ACHN (cell line): Measurements from ENCODE around the gene IKBKE.

Experiments
- DNase-seq: peaks from one replicate; pipeline ENCODE4 v3.0.0-alpha.2; 2015
- in situ Hi-C: cut with HindIII; loops from 2 replicates; pipeline ENCODE4 v1.10.0; 2017; ENCODE audit warnings: low sequenced_read_pairs, low pct_ligation_motif_present, low pct_unique_long_range_greater_than_20kb

IKBKE gene

DNA sequence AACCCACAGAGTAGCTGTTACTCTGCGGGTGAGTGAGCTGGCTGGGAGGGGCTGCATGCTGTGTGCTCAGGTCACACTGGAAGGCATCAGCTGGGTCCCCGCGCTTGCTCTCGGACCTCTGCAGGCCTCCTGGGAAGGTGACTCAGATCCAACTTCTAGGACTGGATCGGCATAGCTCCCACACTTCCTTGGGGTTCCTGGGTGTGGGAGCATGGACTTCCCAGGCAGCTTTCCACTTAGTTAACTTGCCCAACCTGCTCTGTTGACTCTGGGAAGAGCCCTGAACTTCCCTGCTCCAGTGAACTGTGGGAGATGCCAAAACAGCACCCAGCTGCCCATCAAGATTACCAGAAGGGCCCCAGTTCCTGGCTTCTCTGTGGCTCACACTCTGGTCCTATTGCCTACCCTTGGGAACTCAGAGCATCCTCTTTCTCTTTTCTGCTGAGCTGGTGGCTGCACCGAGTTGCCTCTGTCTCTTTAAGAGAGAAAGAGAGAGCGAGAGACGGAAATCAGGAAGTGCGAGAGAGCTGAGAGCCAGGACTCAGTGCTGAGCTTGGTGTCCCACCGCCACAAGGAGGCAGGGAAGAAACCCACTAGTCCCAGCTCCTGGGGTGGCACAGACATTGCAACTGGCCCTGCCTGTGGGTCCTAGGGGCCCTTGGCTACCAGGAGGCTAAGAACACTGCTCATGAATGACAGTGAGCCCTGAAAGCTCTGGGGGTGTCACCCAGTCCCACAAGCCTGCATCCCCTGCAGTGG lies at the start of gene IKBKE:
TSS of gene IKBKE (plus strand) at position 544 of the 759 bp plus-strand sequence. CDS start 2,752 bp downstream, outside the sequence.
- in situ Hi-C loops: no loop called here
- peak; percentile 85 for DNase-seq

DNA sequence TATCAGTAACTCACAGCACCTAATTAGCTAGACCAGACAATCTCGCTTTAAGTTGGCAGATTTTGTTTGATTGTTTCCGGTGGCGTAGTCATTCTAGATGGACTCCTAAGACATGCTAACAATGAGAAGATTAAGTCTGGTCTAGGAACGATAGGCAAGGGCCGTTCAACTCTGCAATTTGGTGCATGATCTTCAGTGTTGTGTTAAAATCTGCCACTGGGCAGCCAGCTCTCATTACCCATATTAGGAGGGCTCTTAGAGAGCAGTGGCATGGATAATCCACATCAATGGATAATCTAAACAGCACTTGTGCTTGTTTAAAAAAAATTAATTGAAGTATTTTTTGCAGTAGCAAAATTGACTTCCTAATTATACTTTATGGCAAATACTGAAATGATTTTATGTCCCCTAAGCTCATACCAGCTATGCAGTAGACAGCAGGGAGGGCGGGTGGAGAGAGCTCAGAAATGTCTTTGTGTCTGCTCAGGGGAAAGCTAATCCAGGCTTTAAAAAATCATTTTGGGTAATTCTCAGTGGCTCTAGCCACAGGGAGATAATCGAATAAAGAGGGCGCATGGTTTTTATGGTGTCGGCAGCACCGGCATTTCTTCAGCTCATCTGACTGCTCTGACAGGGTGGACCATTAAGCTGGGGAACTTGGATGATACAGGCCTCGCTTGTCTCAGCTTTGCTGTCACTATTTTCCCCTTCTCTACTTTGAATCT lies 48.5 kb upstream of the IKBKE start:
- DNase-seq: no peak

DNA sequence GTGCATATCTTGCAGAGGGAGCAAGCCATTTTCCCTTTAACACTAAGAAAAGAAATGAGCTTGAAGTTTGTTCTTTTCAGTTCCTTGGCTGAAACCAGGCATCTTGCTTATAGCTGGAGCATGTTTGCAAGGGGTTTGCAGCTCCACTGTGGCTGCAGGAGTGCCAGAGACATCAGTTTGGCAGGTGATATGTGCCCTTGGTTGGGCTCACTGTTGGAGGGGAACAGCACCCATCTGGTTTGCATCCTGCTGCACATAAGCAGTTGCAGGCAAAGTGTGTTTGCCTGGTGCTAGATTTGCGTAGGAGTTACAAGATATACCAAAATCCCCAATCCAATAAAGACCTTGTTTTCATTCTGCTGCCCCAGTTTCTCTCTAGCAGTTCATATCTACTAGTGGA lies 47.8 kb upstream of the IKBKE start:
- in situ Hi-C loops: no loop called here
- no peak for DNase-seq

More for the DNA sequence above, 48.5 kb upstream of the IKBKE start:
- in situ Hi-C loops: no loop called here

DNA sequence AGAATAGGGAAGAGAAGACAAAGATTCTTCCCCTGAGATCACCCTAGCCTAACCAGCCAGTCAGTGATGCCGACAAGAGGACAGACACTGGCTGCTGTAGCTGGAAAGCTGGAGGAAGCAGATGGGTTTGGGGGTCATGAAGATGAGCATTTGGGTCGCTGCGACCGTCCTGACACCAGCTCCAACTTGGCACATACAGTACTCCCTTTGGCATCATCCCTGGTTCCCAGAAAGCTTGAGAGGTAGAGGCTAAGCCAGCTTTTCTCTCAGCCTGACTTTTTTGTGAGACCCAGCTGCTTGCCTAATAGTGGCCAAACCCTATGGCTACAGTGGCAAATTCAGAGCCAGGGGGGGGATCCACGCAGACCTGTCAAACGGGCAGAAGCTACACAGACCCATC lies 43.0 kb upstream of the IKBKE start:
- in situ Hi-C loops: no loop called here
- no peak for DNase-seq

DNA sequence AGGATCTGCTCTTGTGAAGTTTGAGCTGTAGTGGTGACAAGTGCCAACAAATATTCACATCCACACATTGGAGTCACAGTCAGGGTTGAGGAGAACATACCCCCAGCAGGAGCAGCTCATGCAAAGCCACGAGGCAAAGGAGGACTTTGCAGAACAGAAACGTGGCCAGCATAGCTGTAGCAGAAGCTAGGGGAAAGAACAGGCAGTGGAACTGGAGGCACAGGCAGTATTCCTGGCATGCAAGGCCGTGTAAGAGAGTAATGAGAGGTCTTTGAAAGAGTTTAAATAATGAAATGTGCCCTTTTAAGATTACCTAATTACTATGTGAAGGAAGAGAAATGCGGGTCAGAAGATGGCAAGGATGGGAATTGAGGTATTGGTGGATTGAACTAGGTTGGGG lies 40.9 kb upstream of the IKBKE start:
- DNase-seq: no peak
- in situ Hi-C loops: no loop called here

DNA sequence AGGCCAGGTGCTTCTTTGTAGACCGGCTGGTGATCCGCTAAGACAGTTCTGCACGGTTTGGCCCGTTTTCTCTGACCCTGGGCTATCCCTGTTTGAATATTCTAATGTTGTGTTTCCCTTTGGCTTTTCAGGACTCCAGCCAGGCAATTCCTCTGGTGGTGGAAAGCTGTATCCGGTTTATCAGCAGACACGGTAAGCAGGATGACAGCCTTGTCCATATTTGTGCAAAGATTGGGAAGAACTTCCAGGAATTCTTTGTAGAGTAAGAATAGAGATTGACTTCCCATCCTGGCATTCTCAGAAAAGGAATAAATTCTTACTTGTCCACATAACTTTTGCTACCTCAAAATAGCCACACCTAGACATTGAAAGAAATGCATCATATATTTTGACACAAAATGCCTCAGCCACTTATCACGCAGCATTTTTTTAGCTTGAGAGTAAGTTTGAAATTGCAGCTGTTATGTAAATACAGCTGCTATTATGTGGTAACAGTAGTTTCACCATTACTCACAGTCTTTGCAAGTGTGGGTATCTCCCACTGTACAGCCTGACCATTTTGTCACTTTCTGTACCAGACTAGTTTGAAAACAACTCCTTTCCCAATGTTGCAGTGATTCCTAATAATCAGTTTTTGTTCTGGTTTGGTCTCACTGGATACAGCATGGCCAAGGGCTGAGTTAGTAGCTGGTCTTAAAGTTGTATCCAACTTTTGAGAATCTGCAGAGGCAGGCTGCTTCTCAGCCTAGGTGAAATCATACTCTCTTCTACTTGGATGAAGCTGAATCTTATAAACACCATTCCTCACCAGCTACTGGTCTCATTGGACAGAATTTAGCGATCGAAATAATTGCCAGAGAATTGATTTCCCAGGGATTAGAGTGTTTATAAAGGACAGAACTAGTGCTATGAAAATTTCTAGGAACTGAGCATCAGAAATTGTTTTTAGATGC lies 40.0 kb upstream of the IKBKE start:
- no peak for DNase-seq
- in situ Hi-C loops: no loop called here

DNA sequence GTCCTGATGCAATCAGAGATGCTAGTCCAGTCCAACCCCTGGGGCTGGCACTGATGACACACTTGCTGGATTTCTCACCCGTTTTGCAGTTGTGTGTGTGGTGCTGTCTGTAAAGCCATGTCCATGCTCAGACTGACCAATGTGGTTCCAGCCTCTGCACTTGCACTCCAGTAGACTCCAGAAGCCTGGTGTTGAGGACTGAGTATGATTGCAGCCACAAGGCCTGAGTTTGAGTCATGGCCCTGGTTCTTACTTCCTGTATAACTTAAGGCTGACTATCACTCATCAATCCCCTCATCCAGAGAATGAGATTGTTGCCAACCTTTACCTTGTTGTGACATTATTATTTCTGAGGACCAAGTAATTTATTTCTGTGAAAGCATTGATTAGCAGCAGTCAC lies 34.8 kb upstream of the IKBKE start:
- in situ Hi-C loops: no loop called here
- DNase-seq: no peak

DNA sequence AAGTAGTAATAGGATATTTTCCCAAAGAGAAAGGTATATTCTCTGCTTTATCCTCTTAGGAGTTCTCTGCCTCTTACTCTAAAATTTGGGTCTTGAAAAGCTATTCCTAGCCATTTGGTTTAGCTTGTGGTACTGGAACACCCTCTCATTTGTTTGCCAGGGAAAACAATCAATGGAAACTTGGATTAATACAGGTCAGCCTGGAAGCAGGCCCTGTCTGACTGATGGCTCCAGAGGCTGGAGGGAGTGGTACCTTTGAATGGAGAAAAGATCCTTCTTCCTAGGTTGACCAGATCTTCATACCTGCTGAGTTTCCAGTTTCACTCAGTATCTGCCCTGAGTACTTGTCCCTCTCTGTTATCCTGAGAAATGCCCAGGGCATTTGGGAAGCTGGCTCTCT lies 31.7 kb upstream of the IKBKE start:
- DNase-seq: no peak
- in situ Hi-C loops: no loop called here

DNA sequence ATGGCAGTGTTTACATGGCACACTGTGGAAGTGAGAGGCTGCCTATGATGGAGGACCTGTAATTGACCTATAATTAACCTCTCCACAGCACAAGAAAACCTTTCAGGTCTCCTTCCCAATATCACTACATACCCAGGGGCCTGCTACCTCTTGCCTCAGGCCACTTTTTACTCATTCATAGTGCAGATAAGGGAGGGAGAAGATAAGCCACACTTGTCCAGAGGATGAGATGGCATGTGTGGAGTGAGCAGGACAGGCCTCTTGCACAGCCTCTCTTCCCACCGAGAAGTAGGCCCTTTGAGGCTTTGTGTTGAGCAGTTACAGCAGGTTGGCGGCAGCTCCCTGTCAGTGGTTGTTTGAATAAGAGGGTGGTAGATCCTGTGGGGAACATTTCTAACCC lies 31.1 kb upstream of the IKBKE start:
- in situ Hi-C loops: no loop called here
- DNase-seq: no peak

DNA sequence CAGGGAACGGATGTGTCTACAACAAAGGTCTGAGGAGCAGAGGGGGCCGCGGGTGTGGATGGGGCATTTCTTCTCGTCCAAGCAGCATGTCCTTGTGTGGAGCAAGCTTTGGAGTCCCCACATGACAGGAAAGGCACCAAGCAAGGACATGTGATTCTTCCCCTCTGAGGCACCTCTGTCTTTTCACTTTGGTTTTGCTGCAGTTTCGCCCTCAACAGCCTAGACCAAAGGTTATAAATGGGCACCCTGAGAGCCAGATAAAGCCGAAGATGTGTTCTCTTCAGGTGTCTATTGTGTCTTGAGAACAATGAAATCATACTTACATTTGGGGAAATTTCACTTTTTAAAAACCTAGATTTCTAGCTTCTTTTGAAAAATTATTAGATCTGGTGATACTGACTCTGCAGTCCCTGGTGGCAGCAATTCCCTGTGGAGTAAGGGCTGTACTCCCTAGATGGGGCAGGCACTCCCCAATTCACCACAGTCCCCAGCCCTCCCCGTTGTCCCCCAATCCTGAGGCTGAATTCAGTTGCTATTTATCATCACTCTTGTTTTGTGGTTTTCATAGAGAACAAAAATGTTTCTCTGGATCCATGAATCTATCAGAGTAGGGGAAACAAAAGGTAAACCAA lies 28.8 kb upstream of the IKBKE start:
- no peak for DNase-seq
- in situ Hi-C loops: no loop called here

DNA sequence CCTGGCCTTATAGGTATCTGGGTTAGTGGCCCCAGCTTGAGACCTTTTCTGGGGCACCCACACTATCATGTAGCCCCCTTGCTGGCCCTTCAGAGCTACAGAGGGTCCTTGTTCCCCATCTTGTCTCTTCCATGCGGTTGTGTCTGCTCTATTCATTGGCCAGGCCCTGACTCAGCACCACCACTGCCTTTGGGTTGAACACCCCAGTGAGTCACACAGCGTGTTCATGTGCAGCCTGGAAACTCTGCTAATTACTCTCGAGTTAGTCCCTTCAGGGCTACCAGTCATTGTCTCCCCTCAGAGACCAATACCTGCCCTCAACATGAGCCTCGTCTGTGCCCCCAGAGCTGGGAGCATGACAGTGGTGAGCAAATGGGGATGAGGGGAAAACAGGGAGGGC lies 28.2 kb upstream of the IKBKE start:
- DNase-seq: no peak
- in situ Hi-C loops: no loop called here

DNA sequence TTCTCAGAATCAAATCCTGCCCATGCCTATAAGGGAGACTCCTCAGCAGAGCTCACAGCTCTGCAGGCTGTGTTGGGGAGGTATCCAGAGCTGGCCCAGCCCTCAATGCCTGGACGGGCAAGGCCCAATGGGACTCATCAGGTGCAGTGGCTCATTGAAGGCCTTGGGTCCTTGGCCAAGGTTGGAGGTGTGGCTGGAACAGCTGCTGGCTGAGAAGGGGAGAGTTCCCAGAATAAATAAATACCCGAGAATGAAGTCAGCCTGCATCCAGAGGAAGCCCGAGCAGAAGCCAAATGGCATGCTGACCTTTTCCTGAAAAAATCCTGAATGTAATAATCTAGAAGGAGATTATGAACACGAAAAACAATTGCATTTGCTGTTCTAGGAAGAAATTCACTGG lies 25.2 kb upstream of the IKBKE start:
- DNase-seq: no peak
- in situ Hi-C loops: no loop called here

DNA sequence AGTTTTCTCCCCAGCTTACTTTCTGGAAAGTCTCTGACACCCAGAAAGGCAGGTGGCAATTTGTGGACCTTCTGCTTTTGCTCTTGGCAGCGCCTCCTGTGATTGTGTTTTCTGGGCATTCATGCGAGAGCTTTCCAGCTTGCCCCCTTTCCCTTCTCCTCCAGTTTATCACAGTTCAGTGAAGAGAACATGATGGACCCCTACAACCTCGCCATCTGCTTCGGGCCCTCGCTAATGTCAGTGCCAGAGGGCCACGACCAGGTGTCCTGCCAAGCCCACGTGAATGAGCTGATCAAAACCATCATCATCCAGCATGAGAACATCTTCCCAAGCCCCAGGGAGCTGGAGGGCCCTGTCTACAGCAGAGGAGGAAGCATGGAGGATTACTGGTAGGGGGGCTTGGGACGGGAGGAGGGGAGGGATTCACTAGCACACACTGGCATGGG lies 24.3 kb upstream of the IKBKE start:
- DNase-seq: no peak
- in situ Hi-C loops: no loop called here

DNA sequence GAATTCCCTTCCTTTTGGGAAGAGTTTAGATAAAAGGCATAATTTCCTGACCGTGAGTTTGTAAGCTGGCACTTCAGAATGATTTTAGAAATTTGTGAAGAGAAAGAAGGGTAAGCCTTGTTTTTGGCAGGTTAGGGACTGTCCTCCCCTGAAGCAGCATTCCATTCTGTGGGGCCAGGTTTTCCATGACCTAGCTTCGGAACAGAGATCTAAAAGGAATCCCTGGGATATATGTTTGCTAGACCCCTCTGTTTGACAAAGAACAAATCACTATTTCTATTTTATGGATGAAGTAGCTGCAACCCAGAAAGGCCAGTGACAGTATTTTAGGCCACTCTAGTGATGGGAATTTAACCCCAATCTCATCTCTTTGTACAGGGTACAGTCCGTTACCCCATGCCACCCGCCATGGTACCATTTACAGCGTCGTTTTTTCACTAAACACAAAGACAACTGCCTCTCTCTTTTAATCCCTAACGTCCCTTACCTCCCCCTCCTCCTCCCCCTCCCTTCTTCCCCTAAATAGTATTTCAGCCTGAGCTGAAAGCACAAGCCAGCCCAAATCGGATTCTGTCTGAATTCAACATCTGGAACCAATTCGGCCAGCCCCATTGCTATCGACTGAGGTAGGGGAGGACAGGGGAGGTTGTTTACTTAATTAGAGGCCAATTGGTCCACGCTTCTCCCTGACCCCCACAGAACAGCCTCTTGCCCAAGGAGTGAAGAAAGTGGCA lies 23.4 kb upstream of the IKBKE start:
- in situ Hi-C loops: no loop called here
- DNase-seq: no peak

DNA sequence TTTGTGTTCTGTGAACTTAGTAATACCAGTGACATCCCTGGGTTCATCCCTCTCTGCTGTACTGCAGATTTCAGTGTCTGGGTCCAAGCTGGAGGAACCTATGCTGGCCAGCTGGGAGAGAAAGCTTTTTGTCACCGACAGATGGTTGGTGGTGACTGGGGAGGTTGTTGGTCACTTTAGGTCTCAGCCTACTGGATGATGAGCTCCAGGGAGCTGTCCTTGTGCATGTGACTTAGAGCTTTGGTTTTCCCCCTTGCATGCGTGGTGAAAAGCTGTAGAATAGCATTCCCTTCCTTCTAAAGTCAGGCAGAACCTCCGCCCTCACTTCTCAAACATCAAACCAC lies 22.9 kb upstream of the IKBKE start:
- no peak for DNase-seq
- in situ Hi-C loops: no loop called here

DNA sequence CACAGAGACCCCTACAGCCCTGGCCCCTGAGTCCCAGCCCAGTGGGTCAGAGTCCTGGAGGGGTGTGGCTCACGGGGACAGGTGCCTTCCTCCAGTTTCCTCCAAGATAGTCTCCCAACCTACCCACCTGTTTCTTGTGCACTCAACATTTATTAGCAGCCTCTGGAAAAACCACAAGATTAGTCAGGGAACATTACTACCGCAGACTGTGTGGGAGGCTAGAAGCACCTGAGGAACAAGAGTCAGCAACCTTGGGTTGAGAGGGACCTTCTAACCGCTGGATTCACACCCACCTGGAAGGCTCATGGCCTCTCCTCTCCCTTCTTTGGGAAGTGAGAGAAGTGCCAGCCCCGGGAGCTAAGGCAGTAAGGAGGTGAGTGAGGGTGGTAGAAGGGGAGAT lies 22.5 kb upstream of the IKBKE start:
- in situ Hi-C loops: no loop called here
- no peak for DNase-seq

DNA sequence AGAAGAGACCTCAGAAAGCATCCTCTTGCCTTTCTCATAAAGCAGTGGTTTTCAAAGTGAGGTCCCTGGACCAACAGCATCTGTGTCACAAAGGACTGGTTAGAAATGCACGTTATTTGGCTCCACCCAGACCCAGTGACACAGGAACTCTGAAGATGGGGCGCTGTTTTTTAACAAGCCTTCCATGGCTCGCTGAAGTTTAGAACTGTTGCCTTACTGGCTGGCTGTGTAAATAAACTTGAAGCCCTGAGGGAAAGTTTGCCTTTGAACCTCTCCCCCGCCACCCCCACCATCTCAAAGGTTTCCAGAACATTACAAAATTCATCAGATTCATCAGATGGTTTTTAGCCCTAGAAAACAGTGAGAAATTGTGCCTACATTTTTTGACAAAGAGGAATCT lies 21.8 kb upstream of the IKBKE start:
- no peak for DNase-seq
- in situ Hi-C loops: no loop called here

DNA sequence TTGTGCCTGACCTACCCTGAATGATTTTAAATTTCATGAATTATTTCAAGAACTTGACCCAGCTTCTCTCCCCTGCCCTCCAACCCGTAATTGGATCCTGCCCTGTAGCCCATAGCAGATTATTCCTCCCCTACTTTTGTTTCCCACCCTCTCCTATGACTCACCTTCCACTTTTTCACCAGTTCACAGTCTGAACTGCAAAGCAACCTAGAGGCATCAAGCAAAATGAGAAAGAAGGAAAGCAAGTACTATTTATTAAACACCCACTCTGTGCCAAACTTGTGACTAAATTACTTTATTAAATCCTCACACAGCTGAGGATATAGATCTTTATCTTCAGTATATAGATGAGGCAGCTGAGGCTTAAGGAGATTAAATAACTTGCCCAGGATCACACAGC lies 20.7 kb upstream of the IKBKE start:
- in situ Hi-C loops: no loop called here
- no peak for DNase-seq
